Heart left ventricle (tissue), 13 donors: ENCODE measurements around the gene AP3B1.

ENCODE experiments used
- CTCF ChIP-seq, 12 donors: fragments of 200-600 bp; sonication (generic) in 4 of 12; IDR thresholded peaks; one replicate each; pipeline versions ENCODE4 v1.5.0 to v1.8.0; 2018 to 2022; ENCODE audit warnings: antibody characterized with exemption in 12 of 12, mild to moderate bottlenecking in 5 of 12
- POLR2A ChIP-seq, 2 donors: fragments of 450-650 bp; IDR thresholded peaks; one replicate each; pipeline ENCODE4 v1.6.1; 2017; ENCODE audit warnings: antibody characterized with exemption in 2 of 2, mild to moderate bottlenecking in 2 of 2, moderate library complexity in 2 of 2
- donor health status: ischemic (EF 13 %, LVEDD 7.1; RV severe dilation, severe dysfunction).
- donor health status: DM: no; HTN: yes; CAD: no.
- donor health status: DM: no; HTN: no; CAD: no.
- donor health status: ischemic (EF 25% LVEDD 6.9; RV normal size, moderate dysfunction).
- donor health status: ischemic (EF 25% LVEDD 5.7; RV mildly dilated, moderate dysfunction).
- donor health status: ischemic (EF 35%, LVEDD 5.7; RV mildly dilated, moderate dysfunction).
- donor health status: nonischemic (EF 11% LVEDD 7.7; RV severe dilation, severe dysfunction).
- donor health status: DM: yes; HTN: yes; CAD: no.
- donor health status: PGD.
- donor health status: ischemic (EF 29% LVEDD 5.4; RV normal size, mild dysfunction).
- donor health status: nonischemic (EF 23%, LVEDD 6.1; RV moderate dilation, normal function).

- TF ChIP-seq CTCF (IDR thresholded peaks at IDR 0.05) (no peak), POLR2A (IDR thresholded peaks at IDR 0.05) (no peak)
Observed at GRCh38 chr5:78327761-78328510, 33.4 kb upstream of the AP3B1 start.
